GM12878 (cell line): ENCODE results near the gene GRK6. TPM values are rescaled to one million over a fixed set of nuclear protein-coding genes. Genes with fewer than 3 reads are reported as not detected.

Source experiments
- ATAC-seq: fragments of 200-7000 bp; cut with Tn5 transposase; 3 replicates; pipeline ENCODE4 v1.9.1; 2020; ENCODE audit warnings: mild to moderate bottlenecking, moderate library complexity
- BruUV-seq: library from RNA; stranded (reverse); fragments of 400-500 nt; replicated peaks from 2 replicates; lab custom pipeline; 2021; lab: Mats Ljungman, UMichigan
- CTCF ChIA-PET: fragments of 300-600 bp; sonication (Branson Sonifier 250); formaldehyde crosslinking; extraction: SDS; loops from one replicate; lab custom pipeline; 2021; ENCODE audit warnings: inconsistent platforms; lab: Yijun Ruan, JAX
- POLR2A ChIA-PET: fragments of 350-600 bp; formaldehyde crosslinking; extraction: SDS; loops from one replicate; lab custom pipeline; 2021; ENCODE audit warnings: inconsistent platforms; lab: Charles Lee
- RAD21 ChIA-PET: fragments of 300-600 bp; sonication (Branson Sonifier 250); formaldehyde crosslinking; loops from one replicate; lab custom pipeline; 2023; ENCODE audit warnings: antibody characterized with exemption; ENCODE audit not compliant: unreplicated experiment; lab: Charles Lee
- SMC1A ChIA-PET: fragments of 300-600 bp; sonication (Branson Sonifier 250); formaldehyde crosslinking; loops from one replicate; lab custom pipeline; 2023; ENCODE audit not compliant: unreplicated experiment, uncharacterized antibody; lab: Charles Lee
- DNase-seq: peaks from one replicate; pipeline ENCODE4 v3.0.0-alpha.2; 2011; ENCODE audit warnings: low read depth, low spot score
- FAIRE-seq: peaks from 3 replicates; lab custom pipeline; 2011; peaks lifted over from hg19 to GRCh38; lab: Jason Lieb, UNC
- H2AFZ ChIP-seq: 2 replicates; pipeline ENCODE4 v1.6.0; 2011; ENCODE audit warnings: low read depth, low read length, control low read depth; ENCODE audit not compliant: control insufficient read depth
- H3K27ac ChIP-seq: 2 replicates; pipeline ENCODE4 v1.5.1; 2011; ENCODE audit warnings: control low read depth; ENCODE audit not compliant: control insufficient read depth, insufficient read depth
- H3K27me3 ChIP-seq, 2 experiments: replicated peaks in 1 of 2; 2 replicates each; pipeline versions ENCODE4 v1.6.0 to v1.6.1; 2011; ENCODE audit warnings: low read length in 1 of 2; ENCODE audit not compliant: control insufficient read depth in 2 of 2, insufficient read depth in 2 of 2
- H3K36me3 ChIP-seq, 2 experiments: 2 replicates each; pipeline ENCODE4 v1.5.1; 2011; ENCODE audit warnings: low read length in 1 of 2; ENCODE audit not compliant: control insufficient read depth in 2 of 2, insufficient read depth in 2 of 2
- H3K4me1 ChIP-seq: 2 replicates; pipeline ENCODE4 v1.6.1; 2011; ENCODE audit warnings: mild to moderate bottlenecking, low read length, moderate library complexity, mixed read lengths; ENCODE audit not compliant: control insufficient read depth, insufficient read depth
- H3K4me2 ChIP-seq: 2 replicates; pipeline ENCODE4 v1.6.0; 2011; ENCODE audit warnings: control low read depth; ENCODE audit not compliant: control insufficient read depth, insufficient read depth
- H3K4me3 ChIP-seq: fragments of 200-600 bp; sonication (generic); 2 replicates; pipeline ENCODE4 v1.5.1; 2016
- H3K79me2 ChIP-seq: 2 replicates; pipeline ENCODE4 v1.6.0; 2011; ENCODE audit warnings: low read length; ENCODE audit not compliant: control insufficient read depth, insufficient read depth
- H3K9ac ChIP-seq: 2 replicates; pipeline ENCODE4 v1.8.0; 2011; ENCODE audit warnings: low read length, control low read depth, mixed read lengths; ENCODE audit not compliant: control insufficient read depth, insufficient read depth
- H3K9me3 ChIP-seq: replicated peaks from 3 replicates; pipeline ENCODE4 v1.5.1; 2011; ENCODE audit warnings: mild to moderate bottlenecking, low read length; ENCODE audit not compliant: control insufficient read depth, insufficient read depth
- H4K20me1 ChIP-seq: 2 replicates; pipeline ENCODE4 v1.6.0; 2011; ENCODE audit not compliant: control insufficient read depth, insufficient read depth
- BACH1 ChIP-seq: fragments of 450-650 bp; IDR thresholded peaks from 2 replicates; pipeline ENCODE4 v1.6.1; 2017; ENCODE audit warnings: mild to moderate bottlenecking, borderline replicate concordance
- BCL11A ChIP-seq: IDR thresholded peaks from 2 replicates; pipeline ENCODE4 v1.6.1; 2011; ENCODE audit warnings: low read depth, low read length
- CEBPZ ChIP-seq: fragments of 150-350 bp; IDR thresholded peaks from 2 replicates; pipeline ENCODE4 v1.6.1; 2016; ENCODE audit warnings: low read depth, low read length
- DPF2 ChIP-seq: fragments of 450-650 bp; IDR thresholded peaks from 2 replicates; pipeline ENCODE4 v1.6.1; 2017; ENCODE audit warnings: mild to moderate bottlenecking
- EGR1 ChIP-seq, 2 experiments: IDR thresholded peaks; 1 replicate in 1 of 2; 2 replicates in 1 of 2; pipeline ENCODE4 v1.6.1; 2011 to 2012; ENCODE audit warnings: low read depth in 2 of 2, low read length in 2 of 2, borderline replicate concordance in 1 of 2, mild to moderate bottlenecking in 1 of 2, moderate library complexity in 1 of 2
- IRF5 ChIP-seq: fragments of 450-650 bp; IDR thresholded peaks from 2 replicates; pipeline ENCODE4 v1.6.1; 2017; ENCODE audit warnings: borderline replicate concordance
- MTA2 ChIP-seq: fragments of 450-650 bp; IDR thresholded peaks from 2 replicates; pipeline ENCODE4 v1.6.1; 2016; ENCODE audit warnings: low read depth, mild to moderate bottlenecking, moderate library complexity
- NFXL1 ChIP-seq: fragments of 450-650 bp; IDR thresholded peaks from 2 replicates; pipeline ENCODE4 v1.6.1; 2017; ENCODE audit warnings: antibody characterized with exemption, mild to moderate bottlenecking, borderline replicate concordance
- RAD51 ChIP-seq: fragments of 450-650 bp; IDR thresholded peaks from 2 replicates; pipeline ENCODE4 v1.6.1; 2016; ENCODE audit warnings: moderate library complexity, mild to moderate bottlenecking, inconsistent platforms
- SP1 ChIP-seq: IDR thresholded peaks from one replicate; pipeline ENCODE4 v1.6.1; 2011; ENCODE audit warnings: low read depth, low read length
- SPI1 ChIP-seq: IDR thresholded peaks from 2 replicates; pipeline ENCODE4 v1.6.1; 2011; ENCODE audit warnings: low read depth, mild to moderate bottlenecking, low read length, moderate library complexity, borderline replicate concordance; ENCODE audit not compliant: insufficient read depth
- WRNIP1 ChIP-seq: IDR thresholded peaks from 2 replicates; pipeline ENCODE4 v1.6.1; 2011; ENCODE audit warnings: low read depth, low read length, improper control_type of control experiment, borderline replicate concordance
- WGBS: methylation state at CpG from one replicate; pipeline ENCODE4 v1.1.6; 2016; ENCODE audit warnings: low lambda C conversion rate; ENCODE audit not compliant: insufficient replicate concordance, insufficient coverage; ENCODE audit errors: missing lambda C conversion rate; 5-methylcytosine and 5-hydroxymethylcytosine counted together
- in situ Hi-C: fragments of 300-500 bp; cut with MboI; formaldehyde crosslinking; loops from 9 replicates; pipeline ENCODE4 v1.14.3; 2018; ENCODE audit warnings: mixed read lengths
- intact Hi-C: fragments of 100-400 bp; cut with micrococcal nuclease; formaldehyde crosslinking; loops from one replicate; pipeline ENCODE4 v1.14.2; 2022; ENCODE audit not compliant: unreplicated experiment
- polyA plus RNA-seq, 11 experiments: library from polyadenylated mRNA; depleted of rRNA in 4 of 11; unstranded in 6 of 11; stranded (reverse) in 5 of 11; fragments of >200 nt; fragmentation: Nextera tagmentation in 4 of 11; fragmentation: Illumina TruSeq in 1 of 11; extraction: Ambion mirVana in 4 of 11; extraction: Trizol in 1 of 11; gene quantifications; 1 replicate in 1 of 11; 2 replicates in 10 of 11; pipeline versions ENCODE4 v1.2.1 to v1.2.3, GENCODE V29; 2011 to 2016; ENCODE audit warnings: inconsistent platforms in 2 of 11, missing spikeins in 2 of 11, low read depth in 1 of 11
- total RNA-seq, 4 experiments: library from RNA; depleted of rRNA in 3 of 4; stranded (reverse); fragments of >200 nt in 3 of 4; fragmentation: Illumina TruSeq in 1 of 4; extraction: Trizol in 1 of 4; gene quantifications; 2 replicates each; pipeline versions ENCODE4 v1.2.1 to v1.2.3, GENCODE V29; 2013 to 2021

The GRK6 gene
- total and polyA plus RNA-seq, 10 of the 15 experiments (the other 5 are each of a cell fraction or from before 2014, with no cell fraction given), result 0.79 to 124 (median 41.6) TPM

- WGBS, result 49% methylated on average over 2 of the region's 2 CpGs
Measured at GRCh38 chr5:177405312-177405711, 21.2 kb upstream of the GRK6 start.

GRCh38 chr5:177405805-177406204 lies 20.7 kb upstream of the GRK6 start:
- intact Hi-C loops, result no loop called here
- no peak overlapping the region for H3K4me2 ChIP-seq
- TF ChIP-seq NFXL1 (no peak), SP1 (no peak), IRF5 (no peak), BACH1 (no peak), WRNIP1 (no peak), RAD51 (no peak), SPI1 (peak; percentile 73; the same call in 1 of the 2 replicates), CEBPZ (no peak), DPF2 (no peak), MTA2 (peak; percentile 33; the same call in 1 of the 2 replicates)

More at GRCh38 chr5:177405312-177405711, 21.2 kb upstream of the GRK6 start:
- no TSS peak for BruUV-seq
- Histone ChIP-seq H3K36me3 (no peaks in the 10 kb centered on the region), H2AFZ (no peak overlapping the region; the same call in 1 of the 2 replicates), H3K4me3 (no peak overlapping the region), H3K27me3 (no peaks in the 10 kb centered on the region; a peak in 1 of 4 replicates), H3K4me1 (peaks cover 28% of the 10 kb centered on the region), H3K9me3 (no peaks in the 10 kb centered on the region), H4K20me1 (no peaks in the 10 kb centered on the region), H3K4me2 (no peak overlapping the region), H3K27ac (no peak overlapping the region), H3K79me2 (no peaks in the 10 kb centered on the region), H3K9ac (no peak overlapping the region)
- RAD21 ChIA-PET, result interaction anchor here (0.7 to 6.5 kb wide), 13 partner anchors 9 to 103 kb away, joined by 3 to 291 read pairs (median 12); partner anchors contain the start of genes GRK6, PDLIM7, PRR7 and RGS14
- 0 out of 3 replicates have a peak, but pooled peaks of 1 of the 2 experiments have one; percentile 1 for TF ChIP-seq EGR1 (IDR thresholded peaks at IDR 0.05; ENCODE audit: borderline replicate concordance in 1 of 2, low read depth in 2 of 2, low read length in 2 of 2)
- no peak for TF ChIP-seq BCL11A
- no peak for FAIRE-seq
- no peak for ATAC-seq
- DNase-seq, result no peak
- POLR2A ChIA-PET, result interaction anchor here (1.0 to 11.0 kb wide), 9 partner anchors 14 to 96 kb away, joined by 3 to 174 read pairs (median 10); partner anchors contain the start of genes GRK6, PDLIM7 and PRR7
- SMC1A ChIA-PET, result interaction anchor here (0.7 to 7.4 kb wide), 9 partner anchors 11 to 96 kb away, joined by 3 to 105 read pairs (median 21); partner anchors contain the start of genes GRK6, PDLIM7 and PRR7
- in situ Hi-C loops, result no loop called here
- intact Hi-C loops, result no loop called here
- CTCF ChIA-PET, result interaction anchor here (1.0 to 8.3 kb wide), 18 partner anchors 10 to 107 kb away, joined by 3 to 391 read pairs (median 18); partner anchors contain the start of genes GRK6, PDLIM7 and PRR7

More at GRCh38 chr5:177405805-177406204, 20.7 kb upstream of the GRK6 start:
- CTCF ChIA-PET, result interaction anchor here (1.4 to 8.3 kb wide), 6 partner anchors 14 to 96 kb away, joined by 3 to 391 read pairs (median 130); partner anchors contain the start of genes GRK6 and PRR7
- Histone ChIP-seq H3K79me2 (no peaks in the 10 kb centered on the region), H3K36me3 (no peaks in the 10 kb centered on the region), H3K27ac (no peak overlapping the region), H4K20me1 (no peaks in the 10 kb centered on the region), H3K27me3 (no peaks in the 10 kb centered on the region; a peak in 1 of 4 replicates), H3K4me3 (no peak overlapping the region), H3K9me3 (no peaks in the 10 kb centered on the region), H3K4me1 (peaks cover 28% of the 10 kb centered on the region), H3K9ac (no peak overlapping the region), H2AFZ (no peak overlapping the region)
- no peak for DNase-seq
- FAIRE-seq, result no peak
- ATAC-seq, result peak; percentile 18
- in situ Hi-C loops, result no loop called here
- RAD21 ChIA-PET, result interaction anchor here (2.8 to 6.5 kb wide), 6 partner anchors 16 to 92 kb away, joined by 12 to 291 read pairs (median 71); partner anchors contain the start of genes GRK6, PDLIM7 and PRR7
- WGBS, result 24% methylated on average over 5 of the region's 5 CpGs
- SMC1A ChIA-PET, result interaction anchor here (1.1 to 7.4 kb wide), 9 partner anchors 12 to 95 kb away, joined by 3 to 105 read pairs (median 21); partner anchors contain the start of genes GRK6 and PRR7
- BruUV-seq, result no TSS peak
- POLR2A ChIA-PET, result interaction anchor here (0.6 to 11.0 kb wide), 7 partner anchors 15 to 192 kb away, joined by 3 to 174 read pairs (median 56); partner anchors contain the start of genes GRK6 and PRR7
